HG03175 (cell line): Measurements from ENCODE around the gene PRR7.

ENCODE experiments used
- ATAC-seq: cut with Tn5 transposase; IDR thresholded peaks from one replicate; pipeline ENCODE4 v1.9.1; 2021; ENCODE audit warnings: mild to moderate bottlenecking, moderate library complexity; ENCODE audit not compliant: unreplicated experiment

PRR7 gene

GRCh38 chr5:177466861-177467260 lies 20.2 kb downstream of the PRR7 start:
- ATAC-seq: no peak

- ATAC-seq: no peak
These were observed 20.8 kb downstream of the PRR7 start for GRCh38 chr5:177467436-177467835.

DNA sequence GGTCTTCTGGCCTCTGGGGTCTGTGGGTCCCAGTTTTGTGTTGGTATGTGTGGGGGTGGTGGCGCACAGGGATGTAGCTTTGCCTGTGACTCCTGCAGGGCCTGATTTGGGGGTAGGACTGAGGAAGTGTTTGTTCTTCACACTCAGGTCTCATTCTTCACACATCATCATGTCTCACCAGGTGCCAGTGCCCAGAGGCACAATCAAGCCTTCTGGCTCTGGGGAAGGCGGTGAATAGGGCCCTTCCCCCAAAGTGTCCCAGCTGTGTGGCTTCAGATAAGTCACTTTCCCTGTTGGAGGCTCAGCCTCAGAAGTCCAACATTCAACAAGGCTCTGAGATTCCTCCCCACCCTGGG lies 21.7 kb downstream of the PRR7 start:
- ATAC-seq: no peak

DNA sequence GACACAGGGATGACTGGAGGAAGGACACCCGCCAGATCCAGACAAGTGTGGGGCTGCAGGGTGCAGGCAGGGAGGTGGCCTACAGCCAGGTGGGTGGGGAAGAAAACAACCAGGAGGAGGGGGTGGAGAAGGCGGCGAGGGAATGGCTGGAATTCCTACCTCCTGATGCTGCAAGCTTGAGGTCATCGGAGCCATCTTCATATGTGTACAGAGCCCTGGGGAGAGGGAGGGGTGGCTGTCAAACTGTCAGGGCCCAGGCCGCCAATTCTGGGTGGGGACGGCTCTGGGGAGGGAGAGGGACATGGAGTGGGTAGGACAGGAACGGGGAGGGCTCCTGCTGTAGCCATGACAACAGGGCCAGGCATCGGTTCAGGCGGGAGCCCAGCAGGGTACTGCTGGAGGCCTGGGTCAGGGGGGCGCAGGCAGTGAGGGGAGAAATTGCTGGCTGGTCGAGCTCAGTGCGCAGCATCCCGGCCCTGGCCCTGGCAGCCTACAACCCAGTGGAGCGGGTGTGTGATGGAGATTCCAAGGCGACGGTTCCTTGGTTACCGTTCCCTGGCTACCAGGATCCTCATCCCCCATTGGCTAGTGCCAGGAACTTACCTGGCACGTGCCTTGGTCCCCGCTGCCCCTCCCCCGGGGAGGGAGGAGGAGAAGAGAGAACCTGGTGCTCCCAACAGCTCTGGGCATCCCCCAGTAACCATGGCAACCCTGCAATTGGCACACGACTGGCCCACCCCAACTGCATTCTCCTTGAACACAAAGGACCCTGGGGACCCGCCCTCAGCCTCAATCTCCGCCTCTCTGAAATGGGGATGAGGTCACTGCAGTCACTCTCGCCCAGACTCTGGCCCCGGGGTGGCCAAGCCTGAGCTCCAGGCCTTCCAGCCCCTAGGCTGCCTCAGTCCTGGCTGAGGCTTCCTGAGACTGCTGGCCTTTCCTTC lies 22.3 kb downstream of the PRR7 start:
- no peak for ATAC-seq

DNA sequence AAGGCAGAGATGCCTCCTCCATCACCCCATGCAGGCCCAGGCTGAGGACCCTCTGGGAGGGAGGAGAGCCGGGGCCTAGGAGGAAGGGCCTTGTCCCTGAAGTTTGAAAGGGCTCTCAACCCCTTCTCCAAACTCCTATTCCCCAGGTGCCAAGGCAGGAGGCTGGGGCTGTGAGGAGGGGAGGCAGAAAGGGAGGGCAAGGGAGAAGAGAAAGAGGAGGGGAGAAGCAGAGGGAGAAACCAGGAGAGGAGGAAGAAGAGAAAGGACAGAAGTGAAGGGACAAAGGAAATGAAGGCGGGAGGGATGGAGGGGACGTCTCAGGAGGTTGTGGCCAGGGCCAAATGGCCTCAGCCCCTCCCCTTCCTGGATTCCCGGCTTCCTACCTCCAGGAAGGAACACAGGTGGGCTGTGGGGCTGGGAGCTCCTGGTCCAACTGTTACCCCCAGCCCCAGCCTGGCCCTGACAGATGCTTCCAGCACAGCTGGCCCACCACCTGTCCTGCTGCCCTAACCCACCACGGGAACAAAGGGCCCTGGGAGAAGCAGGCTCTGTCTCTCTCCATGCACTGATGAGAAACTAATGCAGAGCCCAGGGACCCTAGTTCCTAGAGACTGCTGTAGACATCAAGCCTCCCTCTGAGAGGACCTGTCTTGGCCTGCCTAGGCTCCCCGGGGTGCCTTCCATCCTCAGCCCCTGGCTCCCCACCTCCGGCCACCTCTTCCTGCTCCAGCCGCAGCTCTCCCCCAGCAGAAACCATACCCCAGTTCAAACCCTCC lies 23.3 kb downstream of the PRR7 start:
- ATAC-seq: no peak

DNA sequence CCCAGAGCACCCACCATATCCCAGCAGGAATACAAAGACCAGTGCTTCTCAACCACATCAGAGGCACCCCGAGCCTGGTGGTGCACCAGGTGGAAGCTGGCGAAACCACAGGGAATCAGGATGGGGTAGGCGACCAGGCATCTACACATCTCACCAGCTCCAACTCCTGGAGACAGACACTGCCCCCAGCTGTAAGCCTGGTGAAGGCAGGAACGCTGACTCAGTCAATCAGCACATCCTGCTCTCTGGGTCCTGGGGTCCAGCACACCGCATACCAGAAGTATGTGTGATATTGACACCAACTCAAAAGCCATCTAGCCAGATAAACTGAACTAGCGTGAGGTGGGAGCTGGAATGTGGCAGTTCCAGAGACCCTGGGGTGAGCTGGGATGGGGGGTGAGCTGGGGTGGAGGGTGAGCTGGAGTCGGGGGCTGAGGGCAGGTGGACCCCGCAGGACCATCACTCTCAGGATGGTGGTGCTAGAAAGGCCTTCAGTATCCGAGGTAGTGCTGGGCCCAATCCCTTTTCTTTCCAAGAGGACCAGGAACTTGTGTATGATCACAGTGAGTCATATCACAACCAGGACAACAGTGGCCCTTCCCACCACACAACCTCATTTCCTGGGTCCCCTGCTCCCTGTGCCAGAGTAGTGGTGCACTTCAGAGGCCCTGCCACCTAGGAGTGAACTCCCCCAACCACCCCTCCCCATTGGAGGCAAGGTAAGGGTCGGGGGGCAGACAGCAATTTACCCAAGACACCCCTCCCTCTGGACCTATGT lies 24.3 kb downstream of the PRR7 start:
- no peak for ATAC-seq

GRCh38 chr5:177471610-177472356 lies 25.2 kb downstream of the PRR7 start:
- no peak for ATAC-seq

DNA sequence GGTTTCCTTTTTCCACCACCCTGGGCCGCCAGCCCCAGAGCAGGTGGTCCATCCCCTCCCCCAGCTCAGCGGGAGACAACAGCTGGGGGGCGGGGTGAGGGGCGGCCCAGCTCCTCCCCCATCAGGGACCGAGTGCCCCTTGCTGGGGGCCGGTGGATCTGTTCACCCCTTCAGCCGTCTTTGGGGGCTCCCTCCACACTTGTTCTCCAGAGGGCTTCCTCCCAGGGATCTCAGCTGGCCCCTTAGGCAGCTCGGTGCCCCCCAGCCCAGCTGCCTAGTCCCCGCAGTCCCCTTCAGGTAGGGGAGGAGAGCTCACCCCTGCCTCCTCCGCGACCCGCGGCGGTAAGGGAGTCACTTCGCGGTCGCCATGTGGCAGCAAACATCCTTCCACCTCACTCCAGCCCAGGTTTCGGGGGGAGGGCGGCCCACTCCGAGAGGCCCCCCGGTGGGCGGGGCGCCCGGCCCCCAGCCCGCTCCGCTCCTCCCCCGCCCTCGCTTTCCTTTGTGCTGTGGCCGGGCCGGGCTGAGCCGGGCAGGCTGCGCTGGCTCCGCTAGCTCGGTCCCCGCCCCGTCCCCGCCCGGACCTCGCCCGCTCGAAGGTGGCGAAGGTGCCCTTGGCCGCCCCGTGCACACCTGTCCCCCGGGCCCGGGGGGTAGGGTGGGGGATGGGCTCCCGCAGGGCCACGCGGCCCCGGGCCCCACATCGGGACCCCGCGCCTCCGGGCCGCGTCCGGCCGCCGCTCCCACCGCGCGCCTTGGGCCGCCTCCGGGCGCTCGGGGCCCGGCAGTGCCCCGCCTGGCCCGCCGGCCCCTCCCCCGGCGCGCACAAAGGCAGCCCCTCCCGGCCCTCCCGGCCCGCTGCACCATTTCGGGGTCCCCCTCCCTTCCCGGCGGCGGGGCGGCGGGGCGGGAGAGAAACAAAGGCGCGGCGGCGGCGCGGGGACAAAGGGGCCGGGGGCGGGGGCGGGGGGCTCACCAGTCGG lies 26.1 kb downstream of the PRR7 start:
- ATAC-seq: peak; percentile 49

DNA sequence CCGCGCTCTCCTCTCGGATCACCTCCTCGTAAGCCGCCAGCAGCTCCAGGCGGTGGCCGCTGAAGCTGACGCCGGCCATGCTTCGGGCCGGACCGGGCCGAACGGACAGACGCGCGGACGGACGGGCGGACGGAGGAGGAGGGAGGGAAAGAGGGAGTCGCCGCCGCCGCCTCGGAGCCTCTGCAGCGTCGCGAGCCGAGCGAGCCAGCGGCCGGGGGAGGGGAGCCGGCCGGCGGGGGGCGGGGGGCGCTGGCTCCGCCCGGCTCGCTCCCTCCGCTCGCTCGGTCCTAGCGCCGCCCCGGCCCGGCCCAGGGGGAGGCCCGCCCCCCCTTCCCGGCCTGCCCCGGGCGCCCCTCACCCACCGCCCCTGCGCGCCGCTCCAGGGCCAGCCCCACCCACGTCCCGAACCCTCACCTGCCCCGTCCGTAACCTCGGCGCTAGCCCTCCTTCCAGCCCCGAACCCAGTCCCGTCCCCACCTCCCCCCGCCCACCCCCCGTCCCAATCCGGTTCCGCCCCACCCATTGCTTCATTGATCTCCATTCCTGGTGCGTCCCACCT lies 26.9 kb downstream of the PRR7 start, which contains the start of gene DBN1:
TSS of gene DBN1 (minus strand) at position 192 of the 559 bp plus-strand sequence. CDS start at position 79, 113 bp downstream.
- ATAC-seq: no peak

DNA sequence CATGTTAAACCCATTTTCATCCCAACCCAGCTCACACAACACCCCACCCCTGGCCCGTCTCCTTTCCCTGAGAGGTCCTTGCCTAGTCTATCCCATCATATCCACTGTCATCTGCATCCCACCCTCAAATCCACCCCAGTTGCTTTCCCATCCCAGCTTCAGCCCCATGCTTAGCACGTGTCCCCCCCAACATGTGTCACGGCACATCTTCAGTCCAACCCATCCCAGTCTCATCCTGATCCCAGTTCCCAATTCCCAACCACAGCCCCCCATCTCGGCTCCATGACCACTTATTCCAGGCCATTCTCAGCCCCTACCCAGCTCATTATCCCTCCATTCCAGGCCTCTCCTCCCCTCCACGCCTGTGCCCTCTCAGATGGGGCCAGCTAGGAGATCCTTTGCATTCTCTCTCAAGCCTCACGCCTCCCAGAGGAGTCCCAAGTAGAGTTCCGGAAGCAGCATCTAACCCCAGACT lies 27.4 kb downstream of the PRR7 start:
- ATAC-seq: no peak

GRCh38 chr5:177474846-177475562 lies 28.4 kb downstream of the PRR7 start:
- no peak for ATAC-seq

DNA sequence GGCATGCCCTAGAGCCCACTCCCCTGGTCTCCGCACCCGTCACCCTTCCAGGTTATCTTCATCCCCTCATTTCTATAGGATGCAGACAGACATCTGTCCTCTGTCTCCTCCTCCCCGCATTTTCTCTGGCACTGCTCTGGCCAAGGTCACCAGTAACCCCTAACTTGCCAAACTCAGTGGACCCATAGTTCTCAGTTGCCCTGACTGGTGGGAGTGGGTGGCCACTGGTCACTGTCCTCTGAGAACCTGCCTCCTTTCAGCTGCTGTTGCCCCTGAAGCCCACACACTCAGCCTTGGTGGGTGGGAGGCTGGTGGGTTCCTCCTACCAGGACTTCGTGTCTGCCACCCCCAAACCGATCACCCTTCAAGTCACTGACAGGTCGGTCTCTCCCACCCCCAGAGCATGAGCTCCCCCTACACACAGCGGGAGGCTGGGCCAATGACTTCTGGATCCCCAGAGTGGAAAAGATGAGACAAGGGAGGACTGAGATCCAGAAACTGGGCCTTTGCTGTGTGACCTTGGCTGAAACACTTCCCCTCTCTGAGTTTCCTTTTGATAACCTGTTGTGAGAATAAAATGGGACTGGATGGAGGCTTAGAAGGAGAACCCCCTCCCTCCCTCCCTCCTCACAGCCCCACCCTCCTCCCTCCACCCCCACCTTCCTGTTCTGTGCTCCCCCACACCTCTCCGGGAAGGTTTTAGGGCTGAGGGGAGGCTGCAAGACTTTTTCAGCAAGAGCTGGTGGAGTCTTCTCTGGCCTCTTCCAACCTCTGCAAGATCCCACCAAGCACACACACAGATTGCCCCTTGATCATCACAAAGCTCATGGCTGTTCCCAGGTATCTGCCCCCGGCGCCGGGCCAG lies 29.2 kb downstream of the PRR7 start:
- no peak for ATAC-seq

- ATAC-seq: no peak
These were observed 30.1 kb downstream of the PRR7 start for GRCh38 chr5:177476531-177477233.

DNA sequence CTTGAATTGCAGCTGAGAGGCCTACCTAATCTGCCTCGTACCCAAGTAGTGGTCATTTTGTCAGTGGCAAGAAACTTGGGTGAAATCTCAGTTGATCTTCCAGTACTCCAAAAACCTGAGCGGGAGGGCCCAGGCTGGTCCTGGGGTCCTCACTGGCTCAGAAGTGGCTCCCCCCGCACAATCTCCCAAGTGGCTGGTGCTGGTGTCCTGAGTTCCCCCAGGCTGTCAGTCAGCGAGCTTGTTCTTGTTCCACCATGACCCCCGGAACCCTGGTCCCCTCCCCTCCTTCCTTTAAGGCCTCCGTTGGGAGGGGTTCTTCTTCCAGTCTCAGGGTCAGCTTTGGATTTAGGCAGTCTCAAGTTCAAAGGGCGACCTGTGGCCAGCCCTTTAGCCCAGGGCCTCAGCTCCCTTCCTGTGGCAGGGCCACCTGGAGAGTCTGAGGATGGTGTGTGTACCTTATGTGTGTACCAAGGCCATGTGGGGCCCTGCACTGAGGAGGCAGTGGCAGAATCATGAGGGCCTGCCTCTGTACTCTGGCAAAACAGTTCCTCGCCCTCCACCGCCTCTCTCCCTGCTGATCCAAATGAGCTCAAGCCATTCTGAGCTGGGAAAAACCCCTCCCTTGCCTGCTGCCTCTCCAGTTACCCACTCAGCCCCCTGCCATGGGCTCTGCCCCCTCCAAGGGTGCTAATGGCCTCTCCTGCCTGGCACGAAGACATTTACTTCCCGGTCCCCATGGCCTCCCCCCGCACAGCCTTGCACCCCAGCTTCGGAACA lies 31.3 kb downstream of the PRR7 start:
- no peak for ATAC-seq

- ATAC-seq: no peak
These were observed 32.4 kb downstream of the PRR7 start for GRCh38 chr5:177478711-177479646.
